DMS114 treated with DMSO at 0.1 percent for 48 hours (cell line): Measurements from ENCODE around the gene PLVAP.
A peak's percentile ranks its signal among the peaks of the same experiment; 100 is the strongest.

Experiments used
- DNase-seq: peaks from one replicate; lab custom pipeline; 2025; ENCODE audit not compliant: unreplicated experiment; lab: John Stamatoyannopoulos, UW

PLVAP gene

GRCh38 chr19:17323300-17323963 lies 53.7 kb downstream of the PLVAP start:
- no peak for DNase-seq

GRCh38 chr19:17322854-17323253 lies 54.3 kb downstream of the PLVAP start:
- no peak for DNase-seq

GRCh38 chr19:17321655-17322489 lies 55.3 kb downstream of the PLVAP start:
- no peak for DNase-seq

DNA sequence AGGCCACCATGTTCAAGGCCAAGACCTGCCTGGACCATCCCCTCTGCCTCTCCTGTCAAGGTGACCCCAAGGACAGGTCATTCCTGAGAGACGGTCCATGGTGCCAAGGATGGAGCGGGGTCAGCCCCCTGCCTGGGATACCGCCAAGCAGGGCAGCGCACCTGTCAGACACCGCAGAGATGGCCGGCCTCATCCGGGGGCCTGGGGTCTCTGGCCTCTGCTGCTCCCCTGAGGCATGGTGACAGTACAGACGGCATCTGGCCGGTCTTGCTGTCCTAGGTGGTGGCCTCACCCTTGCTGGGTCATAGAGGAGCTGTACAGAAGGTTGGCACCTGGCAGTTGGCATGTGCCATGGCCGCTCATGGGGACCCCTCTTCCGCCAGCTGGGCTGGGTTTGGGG lies 56.7 kb downstream of the PLVAP start:
- DNase-seq = no peak

DNA sequence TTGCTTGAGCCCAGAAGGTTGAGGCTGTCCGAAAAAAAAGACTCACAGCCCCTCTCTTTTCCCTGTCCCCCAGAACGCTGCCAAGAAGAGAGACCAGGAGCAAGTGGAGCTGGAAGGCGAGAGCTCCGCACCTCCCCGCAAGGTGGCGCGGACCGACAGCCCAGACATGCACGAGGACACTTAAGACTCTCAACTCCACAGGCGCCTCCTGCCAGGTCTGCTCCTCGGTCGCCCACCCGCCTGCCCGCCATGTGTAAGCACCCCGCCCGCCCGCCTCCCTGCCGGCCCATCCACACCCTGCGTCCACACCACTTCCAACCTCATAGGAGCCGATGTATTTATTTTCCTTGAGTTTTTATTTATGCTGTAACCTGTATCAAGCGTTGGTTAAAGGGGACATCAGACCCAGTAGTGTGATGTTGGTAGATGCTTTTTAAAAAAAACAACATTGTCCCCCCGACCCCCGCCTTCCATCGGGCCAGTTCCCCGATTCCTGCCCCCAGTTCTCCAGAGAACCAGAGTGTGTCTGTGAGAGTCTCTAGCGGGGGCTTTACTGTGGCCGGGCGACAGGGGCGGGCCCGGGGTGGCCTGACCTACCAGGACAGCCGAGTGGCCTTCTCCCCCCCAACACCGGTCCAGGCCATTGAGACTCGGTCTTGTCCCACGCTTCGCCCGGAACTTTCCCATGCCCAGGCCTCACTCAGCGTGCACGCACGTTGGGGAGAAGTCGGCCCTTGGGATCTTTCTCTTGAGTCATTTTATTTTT lies 57.5 kb downstream of the PLVAP start:
- no peak for DNase-seq

- DNase-seq = no peak
These were observed 58.2 kb downstream of the PLVAP start for GRCh38 chr19:17318966-17319365.

GRCh38 chr19:17314007-17314593 lies 63.0 kb downstream of the PLVAP start:
- DNase-seq = no peak

DNA sequence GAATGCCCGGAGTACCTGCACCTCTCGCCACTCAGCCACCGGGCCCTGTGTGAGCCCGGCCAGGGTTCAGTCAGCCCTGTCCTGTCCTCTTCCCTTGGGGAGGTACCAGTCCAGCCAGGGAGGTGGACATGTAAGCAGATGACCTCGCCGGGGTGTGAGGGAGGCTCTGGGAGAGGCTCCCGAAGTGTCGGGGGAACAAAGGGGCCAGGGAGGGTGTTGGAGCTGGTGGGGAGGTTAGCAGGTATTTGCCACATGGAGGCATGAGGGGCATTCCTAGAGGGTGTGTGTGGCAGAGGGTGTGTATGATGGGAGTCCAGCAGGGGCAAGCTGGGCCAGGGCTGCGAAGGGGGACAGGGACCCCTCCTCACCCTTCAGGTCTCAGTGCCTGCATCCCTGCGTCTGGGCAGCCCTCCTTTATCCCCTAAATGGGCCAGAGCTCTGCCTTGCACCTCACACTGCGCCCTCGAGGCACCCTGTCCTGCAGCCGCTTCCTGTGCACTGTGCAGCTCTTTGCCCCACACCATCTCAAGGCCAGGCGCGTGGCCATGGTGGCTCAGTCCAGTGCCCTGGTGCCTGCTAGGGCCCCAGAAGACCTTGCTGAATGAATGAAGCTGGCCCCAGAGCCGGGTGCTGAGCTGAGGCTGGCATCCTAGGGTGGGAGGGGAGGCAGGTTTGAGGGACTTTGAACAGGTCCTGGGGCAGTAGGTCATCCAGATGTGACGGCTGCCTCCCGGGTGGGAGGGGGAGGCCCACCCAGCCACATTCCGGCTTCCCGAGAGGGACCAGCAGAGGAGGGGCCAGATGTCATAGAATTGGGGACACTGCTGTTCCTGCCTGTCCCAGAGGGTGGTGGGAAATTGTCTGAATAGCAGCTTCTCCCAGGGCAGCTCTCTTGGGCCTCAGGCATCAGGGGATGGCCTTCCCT lies 64.7 kb downstream of the PLVAP start:
- DNase-seq = no peak

- no peak for DNase-seq
These were observed 65.5 kb downstream of the PLVAP start for GRCh38 chr19:17311455-17312188.

DNA sequence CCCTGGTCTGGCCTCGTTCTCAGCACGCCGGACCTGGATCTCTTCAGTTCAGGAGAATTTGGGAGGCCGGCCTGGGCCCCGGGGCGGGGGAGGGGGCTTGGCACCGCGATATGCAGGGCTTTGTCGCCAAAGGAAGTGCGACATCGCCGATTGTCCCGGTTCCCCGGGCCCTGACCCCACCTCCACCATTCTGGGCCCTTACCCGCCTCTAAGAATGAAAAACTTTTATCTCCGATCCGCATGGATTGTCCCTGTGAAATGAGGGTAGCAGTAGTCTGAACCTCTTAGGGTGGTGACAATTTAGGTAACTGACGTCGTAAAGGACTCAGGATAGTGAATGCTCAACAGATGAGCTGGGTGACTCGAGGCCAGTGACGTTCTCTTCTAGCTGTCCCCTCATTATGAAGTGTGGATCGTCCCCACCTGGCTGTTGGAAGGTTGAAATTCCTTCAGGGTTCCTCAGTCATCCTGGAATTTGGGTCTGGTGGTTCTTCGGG lies 67.1 kb downstream of the PLVAP start:
- DNase-seq = no peak

DNA sequence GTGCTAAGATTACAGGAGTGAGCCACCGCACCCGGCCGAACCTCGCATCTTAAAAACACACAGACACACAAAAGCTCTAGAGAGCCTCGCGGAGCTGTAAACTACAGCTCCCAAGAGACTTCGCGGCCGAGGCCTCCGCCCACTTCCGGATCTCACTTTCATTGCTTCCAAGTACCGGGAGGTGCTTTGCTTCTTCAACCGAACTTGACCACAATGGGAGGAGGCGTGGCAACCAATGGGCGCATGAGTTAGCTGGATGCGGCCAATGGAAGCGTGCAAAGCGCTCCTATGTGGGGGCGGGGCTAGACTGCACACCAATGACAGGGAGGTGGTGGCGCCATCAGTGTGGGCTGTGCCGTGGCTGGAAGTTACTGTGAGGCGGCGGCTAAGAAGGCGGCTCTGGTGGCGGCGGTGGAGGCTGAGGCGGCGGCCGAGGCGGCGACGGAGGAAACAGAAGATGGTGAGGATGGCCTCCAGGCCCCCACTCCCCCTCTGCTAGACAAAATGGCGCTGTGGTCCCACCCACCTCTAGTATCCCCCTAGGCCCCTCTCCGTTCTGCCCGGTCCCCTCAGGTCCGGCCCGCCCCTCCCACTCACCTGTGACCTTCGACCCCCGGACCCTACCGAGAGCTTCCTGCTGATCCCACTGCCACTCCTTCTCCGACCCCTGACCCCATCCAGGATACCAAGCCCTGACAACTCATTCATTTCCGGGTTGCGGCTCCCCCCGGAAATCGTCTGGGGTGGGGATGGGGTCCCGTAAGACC lies 67.8 kb downstream of the PLVAP start, which contains the start of gene DDA1:
DDA1 (plus strand) TSS at position 366 of the 767 bp plus-strand sequence; CDS start at position 458, 92 bp downstream.
- peak; percentile 99 for DNase-seq

DNA sequence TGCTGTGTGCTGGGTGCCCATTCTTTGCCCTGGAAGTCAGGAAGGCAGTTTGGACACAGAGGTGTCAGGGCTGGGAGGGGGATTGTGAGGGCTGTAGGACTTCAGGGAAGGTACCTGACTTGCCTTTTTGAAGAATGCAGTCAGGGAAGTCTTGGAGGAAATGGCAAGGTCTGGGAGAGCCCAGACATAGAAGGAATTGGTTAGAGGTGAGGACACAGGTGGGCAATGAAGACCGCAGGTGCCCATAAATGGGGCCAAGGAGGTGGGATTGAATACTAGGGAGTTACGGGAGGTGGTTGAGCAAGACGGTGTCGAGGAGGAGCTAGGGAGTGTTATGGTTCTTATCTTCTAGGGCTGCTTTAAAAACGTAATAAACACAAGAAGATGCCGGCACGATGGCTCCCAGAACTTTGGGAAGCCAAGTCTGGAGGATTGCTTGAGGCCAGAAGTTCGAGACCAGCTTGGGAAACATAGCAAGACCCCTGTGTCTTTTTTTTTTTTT lies 69.2 kb downstream of the PLVAP start:
- no peak for DNase-seq

DNA sequence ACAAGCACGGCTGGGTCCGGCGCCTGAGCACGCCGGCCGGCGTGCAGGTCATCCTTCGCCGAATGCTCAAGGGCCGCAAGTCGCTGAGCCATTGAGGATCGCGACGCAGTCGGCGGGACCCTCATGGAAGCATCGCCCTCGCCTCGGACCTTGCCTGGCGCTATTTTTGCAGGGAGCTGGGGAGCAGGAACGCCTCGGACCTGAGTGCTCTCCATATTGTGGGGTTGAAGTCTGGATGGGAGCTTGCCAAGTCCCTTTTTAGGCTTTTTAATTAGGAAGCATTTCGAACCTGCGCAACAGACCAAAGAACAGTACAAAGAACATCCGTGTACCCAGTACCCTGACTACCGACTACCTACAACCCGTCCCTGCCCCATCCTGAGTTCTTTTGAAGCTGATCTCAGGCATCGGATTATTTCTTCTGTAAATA lies 70.8 kb downstream of the PLVAP start:
- peak; percentile 59 for DNase-seq

DNA sequence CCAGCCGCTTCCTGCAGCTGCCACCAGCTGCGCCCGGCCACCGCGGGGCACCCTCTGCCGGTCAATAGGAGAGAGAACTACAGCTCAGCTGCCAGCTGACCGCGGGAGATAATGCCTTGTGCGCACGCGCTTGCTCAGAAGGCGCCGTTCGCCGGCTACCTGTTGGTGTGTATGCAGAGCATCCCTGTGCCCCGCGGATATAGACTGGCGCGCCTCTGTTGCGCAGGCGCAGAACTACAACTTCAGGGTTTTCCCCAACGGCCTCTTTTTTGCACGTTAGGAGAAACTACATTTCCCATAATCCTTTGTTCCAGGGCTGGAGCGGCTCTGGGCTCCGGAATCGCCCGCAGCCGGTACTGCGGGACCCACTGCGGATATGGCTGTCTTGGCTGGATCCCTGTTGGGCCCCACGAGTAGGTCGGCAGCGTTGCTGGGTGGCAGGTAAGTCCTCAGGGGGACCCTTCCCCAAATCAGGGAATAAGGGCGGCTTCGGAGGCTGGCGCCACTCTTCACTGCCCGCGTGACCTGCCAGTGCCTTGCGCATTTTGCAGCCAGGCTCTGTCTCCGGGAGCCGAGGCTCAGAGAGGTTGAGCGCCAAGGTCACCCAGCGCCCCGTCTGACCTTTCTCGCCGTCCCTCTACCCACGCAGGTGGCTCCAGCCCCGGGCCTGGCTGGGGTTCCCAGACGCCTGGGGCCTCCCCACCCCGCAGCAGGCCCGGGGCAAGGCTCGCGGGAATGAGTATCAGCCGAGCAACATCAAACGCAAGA lies 71.4 kb downstream of the PLVAP start, which contains the start of gene MRPL34:
MRPL34 (plus strand) TSS at position 356 of the 768 bp plus-strand sequence; CDS start at position 377, 21 bp downstream.
- peak; percentile 98 for DNase-seq

- no peak for DNase-seq
These were observed 72.0 kb downstream of the PLVAP start for GRCh38 chr19:17305216-17305516.

- DNase-seq = no peak
These were observed 72.5 kb downstream of the PLVAP start for GRCh38 chr19:17304386-17305215.

- no peak for DNase-seq
These were observed 73.2 kb downstream of the PLVAP start for GRCh38 chr19:17303940-17304267.
